H9 (cell line): ENCODE data around the gene ADAMTS2. TPM values are rescaled to one million over a fixed set of nuclear protein-coding genes. Genes with fewer than 3 reads are reported as not detected.

ENCODE experiments used
- DNase-seq: peaks from one replicate; pipeline ENCODE4 v3.0.0-alpha.2; 2017
- H2AFZ ChIP-seq: one replicate; pipeline ENCODE4 v1.6.1; 2013; ENCODE audit warnings: mild to moderate bottlenecking, low read length, control low read depth, moderate library complexity
- H2AK5ac ChIP-seq: 2 replicates; pipeline ENCODE4 v1.6.1; 2013; ENCODE audit warnings: low read length, control low read depth, mixed read lengths; ENCODE audit not compliant: insufficient read length
- H2BK120ac ChIP-seq: one replicate; pipeline ENCODE4 v1.6.1; 2013; ENCODE audit warnings: low read depth, mild to moderate bottlenecking, low read length, control low read depth, inconsistent platforms; ENCODE audit not compliant: poor library complexity, severe bottlenecking
- H2BK12ac ChIP-seq: 2 replicates; pipeline ENCODE4 v1.6.1; 2013; ENCODE audit warnings: low read length, control low read depth, mixed read lengths, low read depth; ENCODE audit not compliant: insufficient read length
- H2BK15ac ChIP-seq: 2 replicates; pipeline ENCODE4 v1.6.1; 2013; ENCODE audit warnings: low read depth, low read length, control low read depth
- H2BK20ac ChIP-seq: one replicate; pipeline ENCODE4 v1.6.1; 2013; ENCODE audit warnings: low read depth, mild to moderate bottlenecking, low read length, control low read depth, inconsistent platforms; ENCODE audit not compliant: poor library complexity, severe bottlenecking
- H2BK5ac ChIP-seq: 2 replicates; pipeline ENCODE4 v1.6.1; 2013; ENCODE audit warnings: low read length, control low read depth, mixed read lengths; ENCODE audit not compliant: insufficient read length
- H3K14ac ChIP-seq: 2 replicates; pipeline ENCODE4 v1.6.1; 2013; ENCODE audit warnings: low read length, control low read depth; ENCODE audit not compliant: insufficient read depth
- H3K18ac ChIP-seq: 2 replicates; pipeline ENCODE4 v1.6.1; 2013; ENCODE audit warnings: low read depth, mild to moderate bottlenecking, mixed read lengths, low read length, control low read depth; ENCODE audit not compliant: insufficient read length
- H3K23ac ChIP-seq: 2 replicates; pipeline ENCODE4 v1.6.1; 2013; ENCODE audit warnings: low read length, control low read depth, mixed read lengths, low read depth; ENCODE audit not compliant: insufficient read length
- H3K23me2 ChIP-seq: 2 replicates; pipeline ENCODE4 v1.6.1; 2013; ENCODE audit warnings: low read depth, mild to moderate bottlenecking, mixed read lengths, low read length, control low read depth; ENCODE audit not compliant: insufficient read length, poor library complexity, severe bottlenecking
- H3K27ac ChIP-seq: 2 replicates; pipeline ENCODE4 v1.5.1; 2013; ENCODE audit warnings: low read length, control low read depth, mixed read lengths, low read depth; ENCODE audit not compliant: insufficient read length
- H3K27me3 ChIP-seq: 2 replicates; pipeline ENCODE4 v1.6.1; 2013; ENCODE audit warnings: low read length, control low read depth, inconsistent platforms; ENCODE audit not compliant: insufficient read depth
- H3K4ac ChIP-seq: 2 replicates; pipeline ENCODE4 v1.6.1; 2013; ENCODE audit warnings: low read depth, mild to moderate bottlenecking, control low read depth, inconsistent platforms, low read length, moderate library complexity
- H3K4me1 ChIP-seq: 2 replicates; pipeline ENCODE4 v1.6.1; 2013; ENCODE audit warnings: low read length, control low read depth, inconsistent platforms; ENCODE audit not compliant: insufficient read depth
- H3K4me2 ChIP-seq: 2 replicates; pipeline ENCODE4 v1.6.1; 2013; ENCODE audit warnings: low read length, control low read depth, mixed read lengths; ENCODE audit not compliant: insufficient read length, insufficient read depth
- H3K56ac ChIP-seq: 2 replicates; pipeline ENCODE4 v1.6.1; 2013; ENCODE audit warnings: low read depth, mild to moderate bottlenecking, mixed read lengths, low read length, control low read depth; ENCODE audit not compliant: insufficient read length
- H3K79me1 ChIP-seq: 2 replicates; pipeline ENCODE4 v1.6.1; 2013; ENCODE audit warnings: low read depth, mild to moderate bottlenecking, moderate library complexity, low read length, control low read depth, inconsistent platforms; ENCODE audit not compliant: insufficient read depth, poor library complexity, severe bottlenecking
- H3K79me2 ChIP-seq: 2 replicates; pipeline ENCODE4 v1.6.1; 2013; ENCODE audit warnings: low read length, control low read depth, inconsistent platforms; ENCODE audit not compliant: insufficient read depth
- H3K9ac ChIP-seq: 2 replicates; pipeline ENCODE4 v1.6.1; 2013; ENCODE audit warnings: low read length, control low read depth, mixed read lengths; ENCODE audit not compliant: insufficient read length; ENCODE audit errors: extremely low read depth
- H3K9me3 ChIP-seq: one replicate; pipeline ENCODE4 v1.6.1; 2013; ENCODE audit warnings: low read depth, low read length, inconsistent platforms; ENCODE audit not compliant: control insufficient read depth
- H3T11ph ChIP-seq: one replicate; pipeline ENCODE4 v1.6.1; 2013; ENCODE audit warnings: mild to moderate bottlenecking, low read length, control low read depth, inconsistent platforms
- H4K20me1 ChIP-seq: one replicate; pipeline ENCODE4 v1.6.1; 2013; ENCODE audit not compliant: control insufficient read depth, insufficient read length, insufficient read depth
- H4K5ac ChIP-seq: 2 replicates; pipeline ENCODE4 v1.6.1; 2013; ENCODE audit warnings: low read depth, mild to moderate bottlenecking, mixed read lengths, low read length, control low read depth; ENCODE audit not compliant: insufficient read length
- H4K8ac ChIP-seq: replicated peaks from 2 replicates; pipeline ENCODE4 v1.6.1; 2013; ENCODE audit warnings: low read length, control low read depth, mixed read lengths, low read depth; ENCODE audit not compliant: insufficient read length
- H4K91ac ChIP-seq: 2 replicates; pipeline ENCODE4 v1.6.1; 2013; ENCODE audit warnings: low read depth, mild to moderate bottlenecking, moderate library complexity, mixed read lengths, low read length, control low read depth; ENCODE audit not compliant: insufficient read length
- H3K27ac Mint-ChIP-seq, 3 experiments: 2 replicates in 2 of 3; 3 replicates in 1 of 3; pipeline ENCODE4 v1.8.0; 2020 to 2021; ENCODE audit warnings: mixed read lengths in 3 of 3, mild to moderate bottlenecking in 1 of 3, moderate library complexity in 1 of 3
- H3K27me3 Mint-ChIP-seq: 2 replicates; pipeline ENCODE4 v1.8.0; 2021; ENCODE audit warnings: low read depth, mild to moderate bottlenecking, moderate library complexity, mixed read lengths
- H3K36me3 Mint-ChIP-seq, 3 experiments: 2 replicates in 2 of 3; 3 replicates in 1 of 3; pipeline ENCODE4 v1.8.0; 2020 to 2021; ENCODE audit warnings: low read depth in 3 of 3, mixed read lengths in 3 of 3; ENCODE audit not compliant: insufficient read depth in 1 of 3
- H3K4me1 Mint-ChIP-seq, 2 experiments: 2 replicates each; pipeline ENCODE4 v1.8.0; 2020; ENCODE audit warnings: mixed read lengths in 2 of 2
- H3K4me3 Mint-ChIP-seq, 2 experiments: 2 replicates in 1 of 2; 3 replicates in 1 of 2; pipeline ENCODE4 v1.8.0; 2020 to 2021; ENCODE audit warnings: mild to moderate bottlenecking in 2 of 2, mixed read lengths in 2 of 2, moderate library complexity in 1 of 2
- H3K9me3 Mint-ChIP-seq, 2 experiments: 2 replicates in 1 of 2; 3 replicates in 1 of 2; pipeline ENCODE4 v1.8.0; 2020; ENCODE audit warnings: mild to moderate bottlenecking in 2 of 2, mixed read lengths in 2 of 2, moderate library complexity in 1 of 2
- CTCF ChIP-seq: fragments of 200-600 bp; sonication (generic); conservative IDR thresholded peaks from 3 replicates; pipeline ENCODE4 v1.8.0; 2021; ENCODE audit warnings: antibody characterized with exemption, mild to moderate bottlenecking
- WGBS: extraction: QIAGEN DNeasy Blood & Tissue Kit; methylation state at CpG from one replicate; pipeline ENCODE4 v1.1.7; 2013; ENCODE audit warnings: missing lambda C conversion rate, low lambda C conversion rate, mixed read lengths; ENCODE audit not compliant: insufficient read length; ENCODE audit errors: extremely low coverage; 5-methylcytosine and 5-hydroxymethylcytosine counted together
- total RNA-seq: library from RNA; stranded (reverse); gene quantifications from 2 replicates; pipeline ENCODE4 v1.2.1, GENCODE V29; 2021

The ADAMTS2 gene
- total RNA-seq, 1 experiment from 2014 or later = 5.4 TPM

GRCh38 chr5:179230061-179230461, 115.2 kb downstream of the ADAMTS2 start:
- Histone ChIP-seq H2BK15ac (no peak overlapping the region), H3K27me3 (no peaks in the 10 kb centered on the region), H3K4me2 (no peak overlapping the region), H2BK12ac (no peak overlapping the region), H3K4ac (no peak overlapping the region), H3K4me1 (peaks cover 4% of the 10 kb centered on the region; the same call in 1 of the 2 replicates), H3K56ac (no peak overlapping the region), H4K8ac (no peak overlapping the region), H2BK120ac (no peak overlapping the region), H3K9ac (no peak overlapping the region), H3T11ph (no peak overlapping the region), H4K20me1 (no peaks in the 10 kb centered on the region), H3K23me2 (no peaks in the 10 kb centered on the region), H3K23ac (no peak overlapping the region), H3K79me2 (no peaks in the 10 kb centered on the region), H2AFZ (no peak overlapping the region), H3K79me1 (no peaks in the 10 kb centered on the region), H3K9me3 (no peaks in the 10 kb centered on the region), H4K91ac (no peak overlapping the region), H2BK5ac (no peak overlapping the region), H3K14ac (no peak overlapping the region), H3K27ac (no peak overlapping the region), H4K5ac (no peak overlapping the region), H2BK20ac (no peak overlapping the region), H3K18ac (no peak overlapping the region), H2AK5ac (no peak overlapping the region)
- no CpG with 5 or more reads among the region's 9 CpGs for WGBS
- no peaks in the 10 kb centered on the region; the same call in 1 of the 2 replicates for H3K27me3 Mint-ChIP-seq
- DNase-seq = peak; percentile 21
- H3K4me1 Mint-ChIP-seq = peaks cover 41 to 48% of the 10 kb centered on the region in 2 experiments
- peaks cover 1 to 5% of the 10 kb centered on the region in 2 experiments for H3K9me3 Mint-ChIP-seq
- peak overlapping the region in 1 of 3 experiments; percentile 77; a peak in 1 of 7 replicates for H3K27ac Mint-ChIP-seq
- no peak for TF ChIP-seq CTCF
- H3K4me3 Mint-ChIP-seq = no peak overlapping the region
- H3K36me3 Mint-ChIP-seq = peaks cover under 1 to 2% (median 2%) of the 10 kb centered on the region in 3 experiments; a peak in 6 of 7 replicates
